Liver (tissue), 9 donors: ENCODE data around the gene HSPA2. TPM values are rescaled to one million over a fixed set of nuclear protein-coding genes. Genes with fewer than 3 reads are reported as not detected.

Experiments used
- DNase-seq: peaks from one replicate; pipeline ENCODE4 v3.0.0-alpha.2; 2017; ENCODE audit warnings: low spot score
- H3K27ac ChIP-seq, 2 donors: one replicate each; pipeline ENCODE4 v1.7.0; 2013; ENCODE audit warnings: inconsistent platforms in 2 of 2, low read length in 2 of 2, control low read depth in 1 of 2, low read depth in 1 of 2, mild to moderate bottlenecking in 1 of 2
- H3K27me3 ChIP-seq, 4 donors: one replicate each; pipeline versions ENCODE4 v1.6.1 to v1.7.0; 2013; ENCODE audit warnings: low read length in 3 of 4, inconsistent platforms in 1 of 4, mild to moderate bottlenecking in 1 of 4, moderate library complexity in 1 of 4; ENCODE audit not compliant: control insufficient read depth in 4 of 4, insufficient read depth in 4 of 4
- H3K36me3 ChIP-seq, 4 donors: one replicate each; pipeline versions ENCODE4 v1.6.1 to v1.7.0; 2013; ENCODE audit warnings: low read length in 3 of 4, mild to moderate bottlenecking in 3 of 4, low read depth in 1 of 4, moderate library complexity in 1 of 4; ENCODE audit not compliant: control insufficient read depth in 4 of 4, insufficient read depth in 3 of 4
- H3K4me1 ChIP-seq, 4 donors: one replicate each; pipeline versions ENCODE4 v1.6.1 to v1.7.0; 2013; ENCODE audit warnings: low read length in 3 of 4, mild to moderate bottlenecking in 3 of 4, moderate library complexity in 1 of 4; ENCODE audit not compliant: control insufficient read depth in 4 of 4, insufficient read depth in 4 of 4
- H3K4me3 ChIP-seq, 3 donors: one replicate each; pipeline versions ENCODE4 v1.6.1 to v1.7.0; 2013; ENCODE audit warnings: low read length in 3 of 3, control low read depth in 1 of 3, low read depth in 1 of 3, mild to moderate bottlenecking in 1 of 3
- H3K9ac ChIP-seq, 2 donors: one replicate each; pipeline ENCODE4 v1.7.0; 2013; ENCODE audit warnings: low read length in 2 of 2, mild to moderate bottlenecking in 2 of 2, moderate library complexity in 2 of 2, control low read depth in 1 of 2, low read depth in 1 of 2
- H3K9me3 ChIP-seq, 4 donors: one replicate each; pipeline versions ENCODE4 v1.6.1 to v1.7.0; 2013; ENCODE audit warnings: low read length in 3 of 4; ENCODE audit not compliant: control insufficient read depth in 4 of 4
- EGR1 ChIP-seq, 2 donors: IDR thresholded peaks; 2 replicates each; pipeline ENCODE4 v1.6.1; 2016 to 2018; ENCODE audit warnings: antibody characterized with exemption in 2 of 2, low read depth in 2 of 2
- FOXA1 ChIP-seq: IDR thresholded peaks from 2 replicates; pipeline ENCODE4 v1.6.1; 2016; ENCODE audit warnings: antibody characterized with exemption
- FOXA2 ChIP-seq: IDR thresholded peaks from 2 replicates; pipeline ENCODE4 v1.6.1; 2016; ENCODE audit warnings: antibody characterized with exemption
- GABPA ChIP-seq, 2 donors: IDR thresholded peaks in 1 of 2; conservative IDR thresholded peaks in 1 of 2; 2 replicates each; pipeline ENCODE4 v1.6.1; 2016; ENCODE audit warnings: antibody characterized with exemption in 2 of 2, mild to moderate bottlenecking in 1 of 2, moderate library complexity in 1 of 2
- HNF4A ChIP-seq, 2 donors: conservative IDR thresholded peaks; 2 replicates each; pipeline ENCODE4 v1.6.1; 2016; ENCODE audit warnings: antibody characterized with exemption in 2 of 2, mild to moderate bottlenecking in 2 of 2
- HNF4G ChIP-seq: IDR thresholded peaks from 2 replicates; pipeline ENCODE4 v1.6.1; 2016; ENCODE audit warnings: antibody characterized with exemption
- JUND ChIP-seq, 2 donors: IDR thresholded peaks; 2 replicates each; pipeline ENCODE4 v1.6.1; 2016; ENCODE audit warnings: antibody characterized with exemption in 2 of 2
- NR2F2 ChIP-seq: IDR thresholded peaks from 2 replicates; pipeline ENCODE4 v1.6.1; 2016; ENCODE audit warnings: antibody characterized with exemption
- RAD21 ChIP-seq, 2 donors: IDR thresholded peaks; 2 replicates each; pipeline ENCODE4 v1.6.1; 2016; ENCODE audit warnings: antibody characterized with exemption in 2 of 2, mild to moderate bottlenecking in 2 of 2
- RXRA ChIP-seq, 2 donors: IDR thresholded peaks; 2 replicates each; pipeline ENCODE4 v1.6.1; 2017 to 2018; ENCODE audit warnings: antibody characterized with exemption in 2 of 2, mild to moderate bottlenecking in 1 of 2
- SP1 ChIP-seq: IDR thresholded peaks from 2 replicates; pipeline ENCODE4 v1.6.1; 2018; ENCODE audit warnings: antibody characterized with exemption, mild to moderate bottlenecking
- TAF1 ChIP-seq: conservative IDR thresholded peaks from 2 replicates; pipeline ENCODE4 v1.6.1; 2016; ENCODE audit warnings: antibody characterized with exemption, mild to moderate bottlenecking
- YY1 ChIP-seq: IDR thresholded peaks from 2 replicates; pipeline ENCODE4 v1.6.1; 2016; ENCODE audit warnings: antibody characterized with exemption, mild to moderate bottlenecking
- WGBS: extraction: QIAGEN DNeasy Blood & Tissue Kit; methylation state at CpG from one replicate; pipeline ENCODE4 v1.1.7; 2013; 5-methylcytosine and 5-hydroxymethylcytosine counted together
- polyA plus RNA-seq, 2 donors: library from polyadenylated mRNA; stranded (reverse) in 1 of 2; unstranded in 1 of 2; fragments of 200-250 nt in 1 of 2; fragments of >200 nt in 1 of 2; fragmentation: Nextera tagmentation in 1 of 2; extraction: Ambion mirVana in 1 of 2; gene quantifications; one replicate each; pipeline versions ENCODE4 v1.2.1 to v1.2.3, GENCODE V29; 2013 to 2015
- total RNA-seq, 2 donors: library from RNA; depleted of rRNA; stranded (reverse); fragments of >200 nt; gene quantifications; one replicate each; pipeline ENCODE4 v1.2.3, GENCODE V29; 2014
- TF ChIP-seq, protein P1 (sequence below): IDR thresholded peaks from 2 replicates; pipeline ENCODE4 v1.6.1; 2016; ENCODE audit warnings: antibody characterized with exemption
- TF ChIP-seq, protein P2 (sequence below): IDR thresholded peaks from 2 replicates; pipeline ENCODE4 v1.6.1; 2016; ENCODE audit warnings: antibody characterized with exemption, mild to moderate bottlenecking
- TF ChIP-seq, protein P3 (sequence below): IDR thresholded peaks from 2 replicates; pipeline ENCODE4 v1.6.1; 2016; ENCODE audit warnings: antibody characterized with exemption
- TF ChIP-seq, protein P4 (sequence below): IDR thresholded peaks from 2 replicates; pipeline ENCODE4 v1.6.1; 2016; ENCODE audit warnings: antibody characterized with exemption
- TF ChIP-seq, protein P5 (sequence below): fragments of 150-350 bp; IDR thresholded peaks from 2 replicates; pipeline ENCODE4 v1.5.1; 2017; ENCODE audit warnings: improper control_type of control experiment, low read depth, low read length; ENCODE audit not compliant: missing input control
- donor health status: healthy.
- donor health status: healthy.
- donor health status: healthy.
- donor health status: healthy.
- donor health status: healthy.

HSPA2 gene
- total and polyA plus RNA-seq, 4 donors, result 1.2 to 5.6 (median 4.1) TPM

DNA sequence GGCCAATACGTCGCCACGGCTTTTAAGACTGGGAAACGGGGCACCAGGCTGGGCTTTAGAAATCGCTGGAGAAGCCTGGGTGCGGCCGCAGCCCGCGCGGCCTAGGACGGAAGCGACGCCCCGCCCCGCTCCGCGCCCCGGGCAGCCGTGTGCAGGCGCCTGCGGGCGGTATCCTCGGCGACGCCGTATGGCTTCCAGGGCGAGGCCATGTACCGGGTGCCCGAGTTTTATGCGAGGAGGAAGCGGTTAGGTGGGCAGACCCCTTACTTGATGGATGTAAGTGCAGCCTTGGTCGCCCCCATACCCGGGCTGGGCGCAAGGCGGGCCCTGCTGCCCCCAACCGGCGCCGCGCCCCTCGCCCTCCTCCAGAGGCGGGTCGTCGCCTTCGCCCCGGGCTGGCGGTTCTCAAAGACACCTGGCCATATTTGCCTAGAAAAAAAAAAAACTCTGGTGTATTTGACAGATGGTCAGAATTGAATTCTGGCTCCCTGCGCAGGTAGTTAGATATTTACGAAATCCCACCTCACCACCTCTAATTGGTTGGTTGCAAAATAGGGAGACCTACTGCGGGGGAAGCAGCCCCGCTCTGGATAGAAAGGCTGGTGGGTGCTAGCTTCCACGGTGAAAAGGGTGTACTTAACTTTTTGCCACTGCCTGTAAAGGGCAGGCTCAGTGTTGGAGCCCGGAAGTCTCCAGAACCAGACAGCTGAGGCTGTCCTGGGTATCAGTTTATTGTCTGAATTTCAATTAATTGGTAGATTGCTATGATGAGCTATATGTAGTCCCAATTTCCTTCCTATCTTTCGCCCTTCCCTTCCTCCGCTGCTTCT, 9.5 kb downstream of the HSPA2 start, which contains the start of gene PPP1R36:
PPP1R36 (plus strand) TSS at position 171 of the 830 bp plus-strand sequence; CDS start at position 208, 37 bp downstream.
- TF ChIP-seq HNF4A (conservative IDR thresholded peaks at IDR 0.05) (no peak), RAD21 (IDR thresholded peaks at IDR 0.05) (no peak), EGR1 (IDR thresholded peaks at IDR 0.05; ENCODE audit: low read depth in 2 of 2) (no peak), FOXA2 (no peak), RXRA (IDR thresholded peaks at IDR 0.05) (no peak), TAF1 (no peak), YY1 (no peak)
- WGBS, result 12% methylated on average over 54 of the region's 54 CpGs
- Histone ChIP-seq H3K4me3 (peak within 1 kb of the TSS in 1 of 3 donors; percentile 19), H3K9ac (no peak within 1 kb of the TSS), H3K36me3 (no peaks in the 10 kb centered on the region), H3K4me1 (peaks cover 0 to 8% (median 5%) of the 10 kb centered on the region in 4 donors), H3K9me3 (no peaks in the 10 kb centered on the region), H3K27me3 (peaks cover 0 to 9% (median 2%) of the 10 kb centered on the region in 4 donors), H3K27ac (no peak within 1 kb of the TSS)
- DNase-seq, result peak; percentile 50

DNA sequence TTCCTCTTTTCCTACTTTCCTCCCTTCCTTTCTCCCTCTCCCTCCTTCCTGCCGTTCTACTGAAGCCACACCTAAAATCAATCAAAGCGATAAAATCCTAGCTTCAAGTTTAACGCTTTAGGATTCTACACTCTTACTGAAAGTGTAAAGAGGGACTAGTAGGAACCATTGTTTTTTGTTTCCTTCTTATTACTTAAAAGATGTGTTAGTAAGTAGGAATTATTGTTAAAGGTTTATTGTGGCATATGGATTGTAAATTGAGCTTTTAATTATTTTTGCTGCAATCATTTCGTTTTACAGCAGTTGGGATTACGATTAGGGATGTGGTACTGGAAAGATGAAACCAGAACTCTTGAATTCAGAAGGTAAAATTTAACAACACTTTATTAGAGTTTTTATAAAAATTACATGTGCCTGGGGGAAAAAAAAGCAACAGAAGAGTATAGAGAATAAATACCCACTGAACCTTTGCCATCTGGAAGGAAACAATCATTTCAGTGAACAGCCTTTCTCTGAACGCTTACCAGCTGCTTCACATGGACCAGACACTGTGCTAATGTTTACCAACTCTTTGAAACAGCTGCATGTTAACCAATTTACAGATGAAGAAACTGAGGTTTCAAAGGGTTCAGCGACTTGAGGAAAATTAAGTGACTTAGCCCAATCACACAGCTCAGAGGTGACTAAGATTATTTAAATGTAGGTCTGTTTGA, 10.2 kb downstream of the HSPA2 start:
- no peak overlapping the region for H3K27ac ChIP-seq
- TF ChIP-seq YY1, result no peak
- no peak for TF ChIP-seq TAF1
- TF ChIP-seq RAD21 (IDR thresholded peaks at IDR 0.05), result no peak
- no peak for TF ChIP-seq HNF4G
- no peak for TF ChIP-seq HNF4A (conservative IDR thresholded peaks at IDR 0.05)
- no peak for TF ChIP-seq SP1
- TF ChIP-seq, protein P1, sequence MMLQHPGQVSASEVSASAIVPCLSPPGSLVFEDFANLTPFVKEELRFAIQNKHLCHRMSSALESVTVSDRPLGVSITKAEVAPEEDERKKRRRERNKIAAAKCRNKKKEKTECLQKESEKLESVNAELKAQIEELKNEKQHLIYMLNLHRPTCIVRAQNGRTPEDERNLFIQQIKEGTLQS, result no peak
- TF ChIP-seq, protein P2, sequence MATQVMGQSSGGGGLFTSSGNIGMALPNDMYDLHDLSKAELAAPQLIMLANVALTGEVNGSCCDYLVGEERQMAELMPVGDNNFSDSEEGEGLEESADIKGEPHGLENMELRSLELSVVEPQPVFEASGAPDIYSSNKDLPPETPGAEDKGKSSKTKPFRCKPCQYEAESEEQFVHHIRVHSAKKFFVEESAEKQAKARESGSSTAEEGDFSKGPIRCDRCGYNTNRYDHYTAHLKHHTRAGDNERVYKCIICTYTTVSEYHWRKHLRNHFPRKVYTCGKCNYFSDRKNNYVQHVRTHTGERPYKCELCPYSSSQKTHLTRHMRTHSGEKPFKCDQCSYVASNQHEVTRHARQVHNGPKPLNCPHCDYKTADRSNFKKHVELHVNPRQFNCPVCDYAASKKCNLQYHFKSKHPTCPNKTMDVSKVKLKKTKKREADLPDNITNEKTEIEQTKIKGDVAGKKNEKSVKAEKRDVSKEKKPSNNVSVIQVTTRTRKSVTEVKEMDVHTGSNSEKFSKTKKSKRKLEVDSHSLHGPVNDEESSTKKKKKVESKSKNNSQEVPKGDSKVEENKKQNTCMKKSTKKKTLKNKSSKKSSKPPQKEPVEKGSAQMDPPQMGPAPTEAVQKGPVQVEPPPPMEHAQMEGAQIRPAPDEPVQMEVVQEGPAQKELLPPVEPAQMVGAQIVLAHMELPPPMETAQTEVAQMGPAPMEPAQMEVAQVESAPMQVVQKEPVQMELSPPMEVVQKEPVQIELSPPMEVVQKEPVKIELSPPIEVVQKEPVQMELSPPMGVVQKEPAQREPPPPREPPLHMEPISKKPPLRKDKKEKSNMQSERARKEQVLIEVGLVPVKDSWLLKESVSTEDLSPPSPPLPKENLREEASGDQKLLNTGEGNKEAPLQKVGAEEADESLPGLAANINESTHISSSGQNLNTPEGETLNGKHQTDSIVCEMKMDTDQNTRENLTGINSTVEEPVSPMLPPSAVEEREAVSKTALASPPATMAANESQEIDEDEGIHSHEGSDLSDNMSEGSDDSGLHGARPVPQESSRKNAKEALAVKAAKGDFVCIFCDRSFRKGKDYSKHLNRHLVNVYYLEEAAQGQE, result no peak
- TF ChIP-seq, protein P3, sequence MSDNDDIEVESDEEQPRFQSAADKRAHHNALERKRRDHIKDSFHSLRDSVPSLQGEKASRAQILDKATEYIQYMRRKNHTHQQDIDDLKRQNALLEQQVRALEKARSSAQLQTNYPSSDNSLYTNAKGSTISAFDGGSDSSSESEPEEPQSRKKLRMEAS, result no peak
- TF ChIP-seq FOXA1, result no peak
- TF ChIP-seq, protein P4, sequence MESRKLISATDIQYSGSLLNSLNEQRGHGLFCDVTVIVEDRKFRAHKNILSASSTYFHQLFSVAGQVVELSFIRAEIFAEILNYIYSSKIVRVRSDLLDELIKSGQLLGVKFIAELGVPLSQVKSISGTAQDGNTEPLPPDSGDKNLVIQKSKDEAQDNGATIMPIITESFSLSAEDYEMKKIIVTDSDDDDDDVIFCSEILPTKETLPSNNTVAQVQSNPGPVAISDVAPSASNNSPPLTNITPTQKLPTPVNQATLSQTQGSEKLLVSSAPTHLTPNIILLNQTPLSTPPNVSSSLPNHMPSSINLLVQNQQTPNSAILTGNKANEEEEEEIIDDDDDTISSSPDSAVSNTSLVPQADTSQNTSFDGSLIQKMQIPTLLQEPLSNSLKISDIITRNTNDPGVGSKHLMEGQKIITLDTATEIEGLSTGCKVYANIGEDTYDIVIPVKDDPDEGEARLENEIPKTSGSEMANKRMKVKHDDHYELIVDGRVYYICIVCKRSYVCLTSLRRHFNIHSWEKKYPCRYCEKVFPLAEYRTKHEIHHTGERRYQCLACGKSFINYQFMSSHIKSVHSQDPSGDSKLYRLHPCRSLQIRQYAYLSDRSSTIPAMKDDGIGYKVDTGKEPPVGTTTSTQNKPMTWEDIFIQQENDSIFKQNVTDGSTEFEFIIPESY, result no peak
- no peak for TF ChIP-seq JUND (IDR thresholded peaks at IDR 0.05)
- no peak for TF ChIP-seq GABPA (IDR thresholded peaks at IDR 0.05 in 1 of 2, conservative IDR thresholded peaks at IDR 0.05 in 1 of 2)
- TF ChIP-seq NR2F2, result no peak
- TF ChIP-seq FOXA2, result no peak
- TF ChIP-seq, protein P5, sequence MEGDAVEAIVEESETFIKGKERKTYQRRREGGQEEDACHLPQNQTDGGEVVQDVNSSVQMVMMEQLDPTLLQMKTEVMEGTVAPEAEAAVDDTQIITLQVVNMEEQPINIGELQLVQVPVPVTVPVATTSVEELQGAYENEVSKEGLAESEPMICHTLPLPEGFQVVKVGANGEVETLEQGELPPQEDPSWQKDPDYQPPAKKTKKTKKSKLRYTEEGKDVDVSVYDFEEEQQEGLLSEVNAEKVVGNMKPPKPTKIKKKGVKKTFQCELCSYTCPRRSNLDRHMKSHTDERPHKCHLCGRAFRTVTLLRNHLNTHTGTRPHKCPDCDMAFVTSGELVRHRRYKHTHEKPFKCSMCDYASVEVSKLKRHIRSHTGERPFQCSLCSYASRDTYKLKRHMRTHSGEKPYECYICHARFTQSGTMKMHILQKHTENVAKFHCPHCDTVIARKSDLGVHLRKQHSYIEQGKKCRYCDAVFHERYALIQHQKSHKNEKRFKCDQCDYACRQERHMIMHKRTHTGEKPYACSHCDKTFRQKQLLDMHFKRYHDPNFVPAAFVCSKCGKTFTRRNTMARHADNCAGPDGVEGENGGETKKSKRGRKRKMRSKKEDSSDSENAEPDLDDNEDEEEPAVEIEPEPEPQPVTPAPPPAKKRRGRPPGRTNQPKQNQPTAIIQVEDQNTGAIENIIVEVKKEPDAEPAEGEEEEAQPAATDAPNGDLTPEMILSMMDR, result no peak
- TF ChIP-seq EGR1 (IDR thresholded peaks at IDR 0.05; ENCODE audit: low read depth in 2 of 2), result no peak
- no peak for TF ChIP-seq RXRA (IDR thresholded peaks at IDR 0.05)
- DNase-seq, result no peak
- no peak overlapping the region for H3K4me3 ChIP-seq
- H3K36me3 ChIP-seq, result no peaks in the 10 kb centered on the region
- no peaks in the 10 kb centered on the region for H3K9me3 ChIP-seq
- peaks cover 0 to 8% (median 5%) of the 10 kb centered on the region in 4 donors for H3K4me1 ChIP-seq
- H3K9ac ChIP-seq, result no peak overlapping the region
- H3K27me3 ChIP-seq, result peaks cover 0 to 9% (median 2%) of the 10 kb centered on the region in 4 donors
- WGBS, result 50% methylated on average over 7 of the region's 7 CpGs
